ENCODE measurements around the gene SHISA7.

The SHISA7 gene

DNA sequence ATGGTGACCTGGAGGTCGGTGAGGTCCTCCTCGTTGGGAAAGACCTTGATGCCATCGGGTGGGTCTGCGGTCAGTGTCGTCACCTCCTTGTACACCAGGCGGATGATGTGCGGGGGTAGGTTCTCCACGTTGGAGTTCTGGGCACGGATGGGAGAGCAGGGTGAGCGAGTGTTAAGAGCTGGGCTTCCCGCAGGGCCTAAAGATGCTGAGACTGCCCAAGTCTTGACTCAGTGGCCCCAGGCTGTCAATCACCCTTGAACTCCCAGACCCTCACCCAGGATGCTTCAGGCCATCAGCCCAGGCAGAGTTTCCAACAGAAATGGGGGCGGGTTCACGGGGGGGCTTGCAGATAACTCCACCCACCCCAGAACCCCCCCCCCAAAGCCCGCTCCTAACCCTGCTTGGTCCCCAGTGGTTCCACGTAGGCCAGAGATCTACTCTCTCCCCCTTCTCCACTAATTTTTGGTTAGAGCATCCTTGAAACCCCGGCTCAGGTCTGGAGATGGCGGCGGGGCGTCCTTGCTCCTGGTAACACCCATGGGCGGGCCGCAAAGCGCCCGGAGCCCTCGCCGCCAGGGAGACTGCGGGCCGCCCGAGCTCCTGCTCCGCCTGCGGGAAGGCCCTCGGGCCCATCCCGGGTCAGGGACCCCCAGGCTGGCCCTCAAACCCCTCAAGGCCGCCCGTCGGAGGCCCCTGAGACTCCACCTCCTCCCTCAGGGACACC, 36.1 kb downstream of the SHISA7 start (continued):
- TF ChIP-seq, protein P1, sequence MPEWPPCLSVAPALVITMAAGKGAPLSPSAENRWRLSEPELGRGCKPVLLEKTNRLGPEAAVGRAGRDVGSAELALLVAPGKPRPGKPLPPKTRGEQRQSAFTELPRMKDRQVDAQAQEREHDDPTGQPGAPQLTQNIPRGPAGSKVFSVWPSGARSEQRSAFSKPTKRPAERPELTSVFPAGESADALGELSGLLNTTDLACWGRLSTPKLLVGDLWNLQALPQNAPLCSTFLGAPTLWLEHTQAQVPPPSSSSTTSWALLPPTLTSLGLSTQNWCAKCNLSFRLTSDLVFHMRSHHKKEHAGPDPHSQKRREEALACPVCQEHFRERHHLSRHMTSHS (tag by site-specific recombination; IDR thresholded peaks at IDR 0.05): no peak
- TF ChIP-seq, protein P2, sequence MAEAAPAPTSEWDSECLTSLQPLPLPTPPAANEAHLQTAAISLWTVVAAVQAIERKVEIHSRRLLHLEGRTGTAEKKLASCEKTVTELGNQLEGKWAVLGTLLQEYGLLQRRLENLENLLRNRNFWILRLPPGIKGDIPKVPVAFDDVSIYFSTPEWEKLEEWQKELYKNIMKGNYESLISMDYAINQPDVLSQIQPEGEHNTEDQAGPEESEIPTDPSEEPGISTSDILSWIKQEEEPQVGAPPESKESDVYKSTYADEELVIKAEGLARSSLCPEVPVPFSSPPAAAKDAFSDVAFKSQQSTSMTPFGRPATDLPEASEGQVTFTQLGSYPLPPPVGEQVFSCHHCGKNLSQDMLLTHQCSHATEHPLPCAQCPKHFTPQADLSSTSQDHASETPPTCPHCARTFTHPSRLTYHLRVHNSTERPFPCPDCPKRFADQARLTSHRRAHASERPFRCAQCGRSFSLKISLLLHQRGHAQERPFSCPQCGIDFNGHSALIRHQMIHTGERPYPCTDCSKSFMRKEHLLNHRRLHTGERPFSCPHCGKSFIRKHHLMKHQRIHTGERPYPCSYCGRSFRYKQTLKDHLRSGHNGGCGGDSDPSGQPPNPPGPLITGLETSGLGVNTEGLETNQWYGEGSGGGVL (tag by site-specific recombination; IDR thresholded peaks at IDR 0.05): peak; percentile 55; the same call in 1 of the 2 replicates
- TF ChIP-seq YY1 (tag by site-specific recombination; IDR thresholded peaks at IDR 0.05) (0 out of 2 replicates have a peak, but pooled peaks have one; percentile 35), ZFHX2 (tag by site-specific recombination; conservative IDR thresholded peaks at IDR 0.05) (peak; percentile 27; the same call in 1 of the 2 replicates), ZNF140 (tag by site-specific recombination; IDR thresholded peaks at IDR 0.05) (no peak), ZNF211 (tag by site-specific recombination; IDR thresholded peaks at IDR 0.05; ENCODE audit: low read depth) (no peak), SP2 (tag by site-specific recombination; IDR thresholded peaks at IDR 0.05) (peak; percentile 6)

DNA sequence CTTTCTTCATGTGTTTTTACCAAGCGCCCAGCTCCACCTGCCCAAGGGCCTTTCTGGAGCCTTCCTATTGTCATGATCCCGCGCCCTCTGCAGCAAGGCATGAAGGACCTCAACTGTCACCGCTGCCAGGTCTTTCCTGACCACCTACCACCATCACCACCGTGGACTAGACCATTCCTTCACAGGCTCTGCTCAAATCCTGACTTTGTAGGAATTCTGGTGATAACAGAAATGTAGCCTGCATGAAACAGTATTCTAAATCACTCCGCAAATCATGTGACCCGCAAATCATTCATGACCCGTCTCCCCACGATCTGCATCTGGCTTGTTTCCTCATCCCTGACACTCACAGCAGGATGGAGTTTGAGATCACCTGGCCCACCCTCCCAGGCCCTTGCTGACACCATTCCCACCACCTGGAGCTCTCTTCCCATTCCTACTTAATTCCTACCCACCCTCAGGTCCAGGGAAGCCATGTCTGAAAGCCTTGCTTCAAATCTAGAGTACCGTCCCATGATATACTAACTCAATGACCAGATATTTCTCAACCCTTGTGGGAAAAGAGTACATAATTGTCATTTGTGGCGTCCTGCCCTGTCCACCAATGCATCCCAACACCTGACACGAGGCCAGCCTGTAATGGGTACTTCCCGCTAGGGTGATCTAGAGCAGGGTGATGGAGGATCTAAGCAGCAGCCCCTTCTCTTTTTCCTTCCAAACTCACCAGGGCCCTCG, 36.8 kb downstream of the SHISA7 start:
- Histone ChIP-seq H3K4me3 (ENCODE audit: low read depth, low read length) (peak overlapping the region; percentile 96), H3K36me3 (ENCODE audit: control insufficient read depth in 2 of 2, insufficient read depth in 1 of 2, low read length in 2 of 2) (peaks cover 40 to 55% of the 10 kb centered on the region in 2 experiments), H3K4me1 (ENCODE audit: control insufficient read depth, insufficient read depth, low read length) (peaks cover 9% of the 10 kb centered on the region), H3K9me3 (ENCODE audit: control insufficient read depth, insufficient read depth, low read depth, low read length) (no peaks in the 10 kb centered on the region), H3K27ac (ENCODE audit: extremely low read depth, low read depth, low read length) (peak overlapping the region; percentile 99; the same call in 1 of the 2 replicates)
- no peak for TF ChIP-seq ZNF121 (tag by site-specific recombination; IDR thresholded peaks at IDR 0.05)
- TF ChIP-seq HOXC10 (CRISPR knock-in tag; IDR thresholded peaks at IDR 0.05): 0 out of 2 replicates have a peak, but pooled peaks have one; percentile 27
- TF ChIP-seq, protein P3, sequence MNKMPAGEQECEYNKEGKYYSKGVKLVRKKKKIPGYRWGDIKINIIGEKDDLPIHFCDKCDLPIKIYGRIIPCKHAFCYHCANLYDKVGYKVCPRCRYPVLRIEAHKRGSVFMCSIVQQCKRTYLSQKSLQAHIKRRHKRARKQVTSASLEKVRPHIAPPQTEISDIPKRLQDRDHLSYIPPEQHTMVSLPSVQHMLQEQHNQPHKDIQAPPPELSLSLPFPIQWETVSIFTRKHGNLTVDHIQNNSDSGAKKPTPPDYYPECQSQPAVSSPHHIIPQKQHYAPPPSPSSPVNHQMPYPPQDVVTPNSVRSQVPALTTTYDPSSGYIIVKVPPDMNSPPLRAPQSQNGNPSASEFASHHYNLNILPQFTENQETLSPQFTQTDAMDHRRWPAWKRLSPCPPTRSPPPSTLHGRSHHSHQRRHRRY (tag by site-specific recombination; IDR thresholded peaks at IDR 0.05): no peak
- TF ChIP-seq ZNF248 (tag by site-specific recombination; IDR thresholded peaks at IDR 0.05): no peak
- POLR2A ChIA-PET: interaction anchor here (0.6 to 3.4 kb wide), 18 partner anchors 9 to 265 kb away, joined by 3 to 78 read pairs (median 7); partner anchors contain the start of genes BRSK1, HSPBP1, ISOC2 and KMT5C
- CTCF ChIA-PET: interaction anchor here (1.3 to 1.7 kb wide), 3 partner anchors 12 to 114 kb away, joined by 3 to 4 read pairs (median 4); no protein-coding TSS in a partner anchor

DNA sequence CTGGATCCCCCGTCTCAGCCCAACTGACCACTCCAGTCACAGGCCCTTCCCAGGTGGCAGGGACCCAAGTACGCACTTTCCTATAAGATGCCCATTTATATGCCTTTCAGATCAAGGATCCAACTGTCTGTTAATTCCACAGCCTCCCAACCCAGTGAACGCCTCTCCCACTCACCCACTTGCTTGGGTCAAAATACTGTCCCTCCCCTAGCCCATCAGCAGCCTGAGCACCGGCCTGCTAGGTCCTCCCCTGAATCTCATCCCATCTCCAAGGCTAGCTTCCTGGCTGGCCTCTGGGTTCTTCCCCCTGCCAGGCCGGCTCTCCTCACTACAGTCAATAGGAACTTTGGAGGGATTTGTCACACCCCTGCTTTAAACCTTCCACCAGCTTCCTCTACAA, 37.5 kb downstream of the SHISA7 start:
- Histone ChIP-seq H3K36me3 (ENCODE audit: control insufficient read depth in 2 of 2, insufficient read depth in 1 of 2, low read length in 2 of 2) (peaks cover 45 to 59% of the 10 kb centered on the region in 2 experiments), H3K4me1 (ENCODE audit: control insufficient read depth, insufficient read depth, low read length) (peaks cover 9% of the 10 kb centered on the region), H3K4me3 (ENCODE audit: low read depth, low read length) (peak overlapping the region; percentile 96; the same call in 1 of the 2 replicates), H3K27ac (ENCODE audit: extremely low read depth, low read depth, low read length) (no peak overlapping the region), H3K9me3 (ENCODE audit: control insufficient read depth, insufficient read depth, low read depth, low read length) (no peaks in the 10 kb centered on the region)
- ChIA-PET CTCF (interaction anchor here (1.3 to 1.7 kb wide), 3 partner anchors 12 to 113 kb away, joined by 3 to 4 read pairs (median 4); no protein-coding TSS in a partner anchor), POLR2A (interaction anchor here (1.0 to 3.4 kb wide), 8 partner anchors 12 to 150 kb away, joined by 3 to 78 read pairs (median 18); partner anchors contain the start of genes HSPBP1, KMT5C, PPP6R1 and RPL28)
- TF ChIP-seq ZNF426 (tag by site-specific recombination; IDR thresholded peaks at IDR 0.05) (no peak), ZNF157 (tag by site-specific recombination; IDR thresholded peaks at IDR 0.05) (no peak), GLIS1 (tag by site-specific recombination; IDR thresholded peaks at IDR 0.05) (no peak), ZNF830 (tag by site-specific recombination; IDR thresholded peaks at IDR 0.05; ENCODE audit: low read depth) (no peak), ZNF670 (tag by site-specific recombination; IDR thresholded peaks at IDR 0.05; ENCODE audit: low read depth) (no peak), SCRT2 (tag by site-specific recombination; IDR thresholded peaks at IDR 0.05) (no peak), ZNF768 (tag by site-specific recombination; IDR thresholded peaks at IDR 0.05) (no peak), ZNF660 (tag by site-specific recombination; IDR thresholded peaks at IDR 0.05) (no peak), ZNF792 (tag by site-specific recombination; IDR thresholded peaks at IDR 0.05) (no peak)
- TF ChIP-seq, protein P2 (tag by site-specific recombination; IDR thresholded peaks at IDR 0.05): no peak
- TF ChIP-seq, protein P4, sequence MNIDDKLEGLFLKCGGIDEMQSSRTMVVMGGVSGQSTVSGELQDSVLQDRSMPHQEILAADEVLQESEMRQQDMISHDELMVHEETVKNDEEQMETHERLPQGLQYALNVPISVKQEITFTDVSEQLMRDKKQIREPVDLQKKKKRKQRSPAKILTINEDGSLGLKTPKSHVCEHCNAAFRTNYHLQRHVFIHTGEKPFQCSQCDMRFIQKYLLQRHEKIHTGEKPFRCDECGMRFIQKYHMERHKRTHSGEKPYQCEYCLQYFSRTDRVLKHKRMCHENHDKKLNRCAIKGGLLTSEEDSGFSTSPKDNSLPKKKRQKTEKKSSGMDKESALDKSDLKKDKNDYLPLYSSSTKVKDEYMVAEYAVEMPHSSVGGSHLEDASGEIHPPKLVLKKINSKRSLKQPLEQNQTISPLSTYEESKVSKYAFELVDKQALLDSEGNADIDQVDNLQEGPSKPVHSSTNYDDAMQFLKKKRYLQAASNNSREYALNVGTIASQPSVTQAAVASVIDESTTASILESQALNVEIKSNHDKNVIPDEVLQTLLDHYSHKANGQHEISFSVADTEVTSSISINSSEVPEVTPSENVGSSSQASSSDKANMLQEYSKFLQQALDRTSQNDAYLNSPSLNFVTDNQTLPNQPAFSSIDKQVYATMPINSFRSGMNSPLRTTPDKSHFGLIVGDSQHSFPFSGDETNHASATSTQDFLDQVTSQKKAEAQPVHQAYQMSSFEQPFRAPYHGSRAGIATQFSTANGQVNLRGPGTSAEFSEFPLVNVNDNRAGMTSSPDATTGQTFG (tag by site-specific recombination; IDR thresholded peaks at IDR 0.05; ENCODE audit: borderline replicate concordance): no peak
